Measurements from ENCODE around the gene IGFBPL1. TPM values are rescaled to one million over a fixed set of nuclear protein-coding genes. Genes with fewer than 3 reads are reported as not detected.

Gene IGFBPL1
- total and polyA plus RNA-seq, 10 of the 15 experiments (the other 5 are each of a cell fraction or from before 2014, with no cell fraction given) = 0.25 TPM; not detected in 9

DNA sequence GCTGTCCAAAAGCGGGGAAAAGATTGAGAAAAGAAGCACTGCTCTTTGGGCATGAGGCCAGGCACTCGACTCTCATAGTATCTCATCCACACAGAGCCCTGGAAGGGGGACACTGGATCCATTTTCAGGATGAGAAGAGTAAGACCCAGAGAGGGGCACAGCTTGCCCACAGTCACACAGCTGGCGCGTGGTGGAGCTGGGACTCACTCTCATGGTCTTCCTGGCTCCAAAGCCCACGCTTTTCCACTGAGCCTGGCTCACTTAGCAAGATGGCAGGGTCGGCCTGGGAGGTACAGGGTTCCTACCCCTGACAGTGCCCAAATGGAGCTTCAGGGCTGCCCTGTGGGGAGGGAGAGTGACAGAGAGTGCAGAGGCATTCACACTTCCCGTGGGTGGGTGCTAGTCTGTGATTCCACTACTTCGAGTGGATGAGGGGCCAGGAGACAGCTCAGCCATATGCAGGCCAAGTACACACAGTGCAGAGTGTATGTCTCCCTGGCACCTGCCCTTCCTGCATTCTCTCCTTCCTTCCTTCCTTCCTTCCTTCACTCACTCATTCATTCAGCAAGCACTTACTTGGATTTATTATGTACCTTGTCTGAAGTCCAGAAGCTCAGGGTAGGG, 18.3 kb upstream of the IGFBPL1 start:
- no peaks in the 10 kb centered on the region for H3K79me2 ChIP-seq (ENCODE audit: control insufficient read depth, insufficient read depth, low read length)
- no peaks in the 10 kb centered on the region for H4K20me1 ChIP-seq (ENCODE audit: control insufficient read depth, insufficient read depth)
- H3K9ac ChIP-seq (ENCODE audit: control insufficient read depth, insufficient read depth, low read length) = no peak overlapping the region
- no TSS peak for BruUV-seq (replicated peaks)
- H2AFZ ChIP-seq (ENCODE audit: control insufficient read depth, low read depth, low read length) = no peak overlapping the region
- DNase-seq (ENCODE audit: low read depth, low spot score) (no peak), ATAC-seq (no peak), FAIRE-seq (no peak)
- in situ Hi-C loops (cut with MboI) = no loop called here
- RAD21 ChIA-PET (ENCODE audit: unreplicated experiment) = no interaction called here
- CTCF ChIA-PET = interaction anchor here (0.8 to 3.8 kb wide), 3 partner anchors 9 to 11 kb away, joined by 3 to 13 read pairs (median 5); no protein-coding TSS in a partner anchor
- no peaks in the 10 kb centered on the region; a peak in 1 of 4 replicates for H3K27me3 ChIP-seq (replicated peaks in 1 of 2; ENCODE audit: control insufficient read depth in 2 of 2, insufficient read depth in 2 of 2, low read length in 1 of 2)
- TF ChIP-seq, protein P1, sequence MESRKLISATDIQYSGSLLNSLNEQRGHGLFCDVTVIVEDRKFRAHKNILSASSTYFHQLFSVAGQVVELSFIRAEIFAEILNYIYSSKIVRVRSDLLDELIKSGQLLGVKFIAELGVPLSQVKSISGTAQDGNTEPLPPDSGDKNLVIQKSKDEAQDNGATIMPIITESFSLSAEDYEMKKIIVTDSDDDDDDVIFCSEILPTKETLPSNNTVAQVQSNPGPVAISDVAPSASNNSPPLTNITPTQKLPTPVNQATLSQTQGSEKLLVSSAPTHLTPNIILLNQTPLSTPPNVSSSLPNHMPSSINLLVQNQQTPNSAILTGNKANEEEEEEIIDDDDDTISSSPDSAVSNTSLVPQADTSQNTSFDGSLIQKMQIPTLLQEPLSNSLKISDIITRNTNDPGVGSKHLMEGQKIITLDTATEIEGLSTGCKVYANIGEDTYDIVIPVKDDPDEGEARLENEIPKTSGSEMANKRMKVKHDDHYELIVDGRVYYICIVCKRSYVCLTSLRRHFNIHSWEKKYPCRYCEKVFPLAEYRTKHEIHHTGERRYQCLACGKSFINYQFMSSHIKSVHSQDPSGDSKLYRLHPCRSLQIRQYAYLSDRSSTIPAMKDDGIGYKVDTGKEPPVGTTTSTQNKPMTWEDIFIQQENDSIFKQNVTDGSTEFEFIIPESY (IDR thresholded peaks at IDR 0.05) = no peak
- TF ChIP-seq GATAD2B (conservative IDR thresholded peaks at IDR 0.05; ENCODE audit: low read depth) = no peak
- no peak for TF ChIP-seq JUND (IDR thresholded peaks at IDR 0.05; ENCODE audit: low read depth, low read length)
- no peak for TF ChIP-seq MTA2 (IDR thresholded peaks at IDR 0.05; ENCODE audit: low read depth)
- TF ChIP-seq POLR2AphosphoS5 (IDR thresholded peaks at IDR 0.05; ENCODE audit: low read length) = no peak
- no peak overlapping the region for H3K27ac ChIP-seq (ENCODE audit: control insufficient read depth, insufficient read depth)
- no peaks in the 10 kb centered on the region for H3K36me3 ChIP-seq (ENCODE audit: control insufficient read depth in 2 of 2, insufficient read depth in 2 of 2, low read length in 1 of 2)
- 24% methylated on average over 8 of the region's 8 CpGs for WGBS (ENCODE audit: insufficient coverage, insufficient replicate concordance, low lambda C conversion rate, missing lambda C conversion rate)
- intact Hi-C loops (cut with micrococcal nuclease; ENCODE audit: unreplicated experiment) = loop anchor here (10.0 kb wide), 1 partner anchor 72 kb away; no protein-coding TSS in a partner anchor
- POLR2A ChIA-PET = no interaction called here
- SMC1A ChIA-PET (ENCODE audit: uncharacterized antibody, unreplicated experiment) = interaction anchor here (1.0 to 2.8 kb wide), 4 partner anchors 9 to 30 kb away, joined by 3 to 16 read pairs (median 5); no protein-coding TSS in a partner anchor
- H3K4me2 ChIP-seq (ENCODE audit: control insufficient read depth, insufficient read depth) = no peak overlapping the region
- peaks cover 4% of the 10 kb centered on the region; the same call in 1 of the 2 replicates for H3K4me1 ChIP-seq (ENCODE audit: control insufficient read depth, insufficient read depth, low read length)
- no peak overlapping the region for H3K4me3 ChIP-seq
- H3K9me3 ChIP-seq (replicated peaks; ENCODE audit: control insufficient read depth, insufficient read depth, low read length) = no peaks in the 10 kb centered on the region
